ENCODE data around the gene CCNY.

DNA sequence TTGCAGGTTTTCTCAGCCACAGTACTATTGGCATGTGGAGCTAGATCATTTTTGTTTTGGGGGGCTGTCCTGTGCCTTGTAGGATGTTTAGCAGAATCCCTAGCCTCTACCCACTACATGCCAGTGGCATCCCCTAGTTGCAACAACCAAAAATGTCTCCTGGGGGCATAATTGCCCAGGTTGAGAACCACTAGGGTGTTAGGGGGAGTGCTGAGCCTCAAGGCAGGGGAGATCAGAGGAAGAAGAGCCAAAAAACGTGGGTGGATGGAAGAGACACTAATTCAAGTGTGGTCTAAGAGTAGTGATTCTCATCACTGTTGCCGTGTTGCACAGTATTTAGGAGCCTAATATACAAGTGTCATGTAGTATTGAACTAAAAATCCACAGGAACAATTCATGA lies 31.7 kb upstream of the CCNY start:
- no peak for TF ChIP-seq POLR2A (IDR thresholded peaks at IDR 0.05; ENCODE audit: low read depth, low read length)
- no peak for TF ChIP-seq TAF1 (IDR thresholded peaks at IDR 0.05; ENCODE audit: low read depth, low read length)
- no peak for TF ChIP-seq POLR2AphosphoS5 (IDR thresholded peaks at IDR 0.05; ENCODE audit: low read depth, low read length)
- no peak for TF ChIP-seq SPI1 (IDR thresholded peaks at IDR 0.05; ENCODE audit: low read depth, low read length)

All from GM12891 (cell line).